ENCODE data around the gene RSAD1.
"Not testable (repeated sequence)": the region's sequence is repeated elsewhere in the genome, so short reads cannot be mapped to it uniquely, and the experiment has no call there.

Gene RSAD1

GRCh38 chr17:50472286-50472685 is 6.4 kb upstream of the RSAD1 start:
- no peaks in the 10 kb centered on the region for H3K4me1 ChIP-seq (ENCODE audit: control insufficient read depth, insufficient read depth, low read length)
- peaks cover 0 to 29% of the 10 kb centered on the region in 2 experiments; a peak in 2 of 3 replicates for H3K36me3 ChIP-seq (ENCODE audit: control insufficient read depth in 2 of 2, insufficient read depth in 1 of 2, low read length in 2 of 2)
- no peak overlapping the region for H3K27ac ChIP-seq (ENCODE audit: extremely low read depth, low read depth, low read length)
- ChIA-PET POLR2A (interaction anchor here (0.6 to 1.6 kb wide), 5 partner anchors 14 to 766 kb away, joined by 3 to 6 read pairs (median 3); partner anchors contain the start of gene ACSF2), CTCF (interaction anchor here (0.6 to 1.9 kb wide), 3 partner anchors 11 to 126 kb away, joined by 3 to 6 read pairs (median 6); partner anchors contain the start of gene LRRC59)
- no peak overlapping the region for H3K4me3 ChIP-seq (ENCODE audit: low read depth, low read length)
- no peaks in the 10 kb centered on the region for H3K9me3 ChIP-seq (ENCODE audit: control insufficient read depth, insufficient read depth, low read depth, low read length)
- TF ChIP-seq ZBTB26 (tag by site-specific recombination; optimal IDR thresholded peaks at IDR 0.05) (no peak), GLIS1 (tag by site-specific recombination; IDR thresholded peaks at IDR 0.05) (no peak), SP7 (tag by site-specific recombination; IDR thresholded peaks at IDR 0.05) (no peak), ZNF792 (tag by site-specific recombination; IDR thresholded peaks at IDR 0.05) (no peak), KLF1 (tag by site-specific recombination; IDR thresholded peaks at IDR 0.05) (no peak), ZNF707 (tag by site-specific recombination; IDR thresholded peaks at IDR 0.05) (no peak), ZSCAN4 (tag by site-specific recombination; IDR thresholded peaks at IDR 0.05) (no peak), MYNN (tag by site-specific recombination; IDR thresholded peaks at IDR 0.05; ENCODE audit: borderline replicate concordance) (no peak), ZNF16 (tag by site-specific recombination; IDR thresholded peaks at IDR 0.05; ENCODE audit: low read depth) (no peak), MZF1 (tag by site-specific recombination; IDR thresholded peaks at IDR 0.05; ENCODE audit: borderline replicate concordance) (no peak), SP3 (tag by site-specific recombination; IDR thresholded peaks at IDR 0.05) (no peak)
- TF ChIP-seq, protein P1, sequence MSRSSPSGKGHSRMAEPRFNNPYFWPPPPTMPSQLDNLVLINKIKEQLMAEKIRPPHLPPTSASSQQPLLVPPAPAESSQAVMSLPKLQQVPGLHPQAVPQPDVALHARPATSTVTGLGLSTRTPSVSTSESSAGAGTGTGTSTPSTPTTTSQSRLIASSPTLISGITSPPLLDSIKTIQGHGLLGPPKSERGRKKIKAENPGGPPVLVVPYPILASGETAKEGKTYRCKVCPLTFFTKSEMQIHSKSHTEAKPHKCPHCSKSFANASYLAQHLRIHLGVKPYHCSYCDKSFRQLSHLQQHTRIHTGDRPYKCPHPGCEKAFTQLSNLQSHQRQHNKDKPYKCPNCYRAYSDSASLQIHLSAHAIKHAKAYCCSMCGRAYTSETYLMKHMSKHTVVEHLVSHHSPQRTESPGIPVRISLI (tag by site-specific recombination; IDR thresholded peaks at IDR 0.05) = no peak

DNA sequence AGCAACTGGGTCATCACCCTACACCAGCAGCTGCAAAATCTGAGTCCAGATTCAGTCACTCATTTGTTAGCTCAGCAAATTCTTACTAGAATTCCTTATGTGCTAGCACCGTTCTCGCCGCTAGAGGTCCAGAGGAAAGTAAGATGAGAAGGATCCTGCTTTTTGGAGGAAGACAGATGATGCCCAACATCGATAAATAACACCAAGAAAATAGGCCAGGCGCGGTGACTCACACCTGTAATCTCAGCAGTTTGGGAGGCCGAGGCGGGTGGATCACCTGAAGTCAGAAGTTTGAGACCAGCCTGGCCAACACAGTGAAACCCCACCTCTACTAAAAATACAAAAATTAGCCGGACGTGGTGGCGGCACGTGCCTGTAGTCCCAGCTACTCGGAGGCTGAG is 5.9 kb upstream of the RSAD1 start:
- ChIA-PET CTCF (interaction anchor here (0.5 to 2.0 kb wide), 6 partner anchors 10 to 320 kb away, joined by 3 to 8 read pairs (median 6); partner anchors contain the start of gene LRRC59), POLR2A (interaction anchor here (0.9 to 1.3 kb wide), 2 partner anchors 46 to 98 kb away, joined by 3 read pairs; partner anchors contain the start of gene ACSF2)
- H3K9me3 ChIP-seq (ENCODE audit: control insufficient read depth, insufficient read depth, low read depth, low read length) = not testable (repeated sequence)

GRCh38 chr17:50473901-50474300 is 4.8 kb upstream of the RSAD1 start:
- CTCF ChIA-PET = interaction anchor here (1.2 to 2.0 kb wide), 4 partner anchors 9 to 380 kb away, joined by 3 to 8 read pairs (median 5); no protein-coding TSS in a partner anchor
- POLR2A ChIA-PET = no interaction called here
- H3K36me3 ChIP-seq (ENCODE audit: control insufficient read depth in 2 of 2, insufficient read depth in 1 of 2, low read length in 2 of 2) = peaks cover 0 to 29% of the 10 kb centered on the region in 2 experiments; a peak in 2 of 3 replicates
- H3K27ac ChIP-seq (ENCODE audit: extremely low read depth, low read depth, low read length) = no peak overlapping the region
- 0 out of 2 replicates have a peak, but pooled peaks cover 2% of the 10 kb centered on the region for H3K4me1 ChIP-seq (ENCODE audit: control insufficient read depth, insufficient read depth, low read length)
- no peaks in the 10 kb centered on the region for H3K9me3 ChIP-seq (ENCODE audit: control insufficient read depth, insufficient read depth, low read depth, low read length)
- H3K4me3 ChIP-seq (ENCODE audit: low read depth, low read length) = no peak overlapping the region
- TF ChIP-seq HOXC10 (CRISPR knock-in tag; IDR thresholded peaks at IDR 0.05) = no peak
- no peak for TF ChIP-seq CTCF (tag by site-specific recombination; IDR thresholded peaks at IDR 0.05)
- TF ChIP-seq ZNF530 (tag by site-specific recombination; IDR thresholded peaks at IDR 0.05; ENCODE audit: low read depth) = no peak
- TF ChIP-seq BCL6B (tag by site-specific recombination; IDR thresholded peaks at IDR 0.05) = no peak
- TF ChIP-seq SETDB1 (IDR thresholded peaks at IDR 0.05; ENCODE audit: insufficient read length, low read length) = no peak
- no peak for TF ChIP-seq ZNF223 (tag by site-specific recombination; IDR thresholded peaks at IDR 0.05)
- TF ChIP-seq ZBTB1 (tag by site-specific recombination; IDR thresholded peaks at IDR 0.05) = no peak
- no peak for TF ChIP-seq ZNF292 (tag by site-specific recombination; IDR thresholded peaks at IDR 0.05; ENCODE audit: borderline replicate concordance, low read depth)
- no peak for TF ChIP-seq IKZF3 (tag by site-specific recombination; IDR thresholded peaks at IDR 0.05)
- TF ChIP-seq ZBTB10 (tag by site-specific recombination; IDR thresholded peaks at IDR 0.05) = no peak

More for the DNA sequence above, 5.9 kb upstream of the RSAD1 start:
- H3K4me3 ChIP-seq (ENCODE audit: low read depth, low read length); H3K4me1 ChIP-seq (ENCODE audit: control insufficient read depth, insufficient read depth, low read length); H3K27ac ChIP-seq (ENCODE audit: extremely low read depth, low read depth, low read length): not testable (repeated sequence)
- H3K36me3 ChIP-seq (ENCODE audit: control insufficient read depth in 2 of 2, insufficient read depth in 1 of 2, low read length in 2 of 2) = peaks cover 0 to 29% of the 10 kb centered on the region in 2 experiments; a peak in 2 of 3 replicates
